ENCODE data around the gene LDLRAD4.

The LDLRAD4 gene

DNA sequence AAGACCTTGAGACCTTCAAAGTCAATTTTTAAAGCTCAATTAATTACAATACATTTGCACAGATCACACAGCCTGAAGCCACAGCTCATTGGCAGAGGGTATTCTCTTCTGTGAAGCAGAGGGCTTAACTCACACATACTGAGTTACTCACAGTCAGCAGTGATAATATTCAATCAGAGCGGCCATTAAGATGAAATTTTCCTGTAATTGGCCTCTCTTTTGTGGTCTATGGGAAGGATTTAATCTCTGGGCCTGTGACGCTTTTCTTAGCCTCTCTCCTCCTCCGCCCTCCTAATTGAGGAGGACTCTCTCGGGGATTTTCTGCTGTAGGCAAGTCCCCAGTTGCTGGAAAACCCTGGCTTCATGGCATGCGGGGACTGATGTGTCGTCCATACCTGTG lies 12.3 kb upstream of the LDLRAD4 start:
- Histone ChIP-seq H3K4me3 (replicated peaks; ENCODE audit: insufficient read depth, low read length) (no peak overlapping the region), H3K27me3 (ENCODE audit: insufficient read depth, poor library complexity, severe bottlenecking) (peaks cover 8% of the 10 kb centered on the region), H3K27ac (replicated peaks) (no peak overlapping the region)
- no peak for TF ChIP-seq SPI1 (IDR thresholded peaks at IDR 0.05; ENCODE audit: borderline replicate concordance, low read depth)
- TF ChIP-seq, protein P1, sequence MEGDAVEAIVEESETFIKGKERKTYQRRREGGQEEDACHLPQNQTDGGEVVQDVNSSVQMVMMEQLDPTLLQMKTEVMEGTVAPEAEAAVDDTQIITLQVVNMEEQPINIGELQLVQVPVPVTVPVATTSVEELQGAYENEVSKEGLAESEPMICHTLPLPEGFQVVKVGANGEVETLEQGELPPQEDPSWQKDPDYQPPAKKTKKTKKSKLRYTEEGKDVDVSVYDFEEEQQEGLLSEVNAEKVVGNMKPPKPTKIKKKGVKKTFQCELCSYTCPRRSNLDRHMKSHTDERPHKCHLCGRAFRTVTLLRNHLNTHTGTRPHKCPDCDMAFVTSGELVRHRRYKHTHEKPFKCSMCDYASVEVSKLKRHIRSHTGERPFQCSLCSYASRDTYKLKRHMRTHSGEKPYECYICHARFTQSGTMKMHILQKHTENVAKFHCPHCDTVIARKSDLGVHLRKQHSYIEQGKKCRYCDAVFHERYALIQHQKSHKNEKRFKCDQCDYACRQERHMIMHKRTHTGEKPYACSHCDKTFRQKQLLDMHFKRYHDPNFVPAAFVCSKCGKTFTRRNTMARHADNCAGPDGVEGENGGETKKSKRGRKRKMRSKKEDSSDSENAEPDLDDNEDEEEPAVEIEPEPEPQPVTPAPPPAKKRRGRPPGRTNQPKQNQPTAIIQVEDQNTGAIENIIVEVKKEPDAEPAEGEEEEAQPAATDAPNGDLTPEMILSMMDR (IDR thresholded peaks at IDR 0.05; ENCODE audit: insufficient read depth, low read length): no peak
- no peak for TF ChIP-seq GABPA (IDR thresholded peaks at IDR 0.05; ENCODE audit: low read depth)
- no peak for TF ChIP-seq POLR2AphosphoS5 (IDR thresholded peaks at IDR 0.05; ENCODE audit: low read depth)
- TF ChIP-seq, protein P2, sequence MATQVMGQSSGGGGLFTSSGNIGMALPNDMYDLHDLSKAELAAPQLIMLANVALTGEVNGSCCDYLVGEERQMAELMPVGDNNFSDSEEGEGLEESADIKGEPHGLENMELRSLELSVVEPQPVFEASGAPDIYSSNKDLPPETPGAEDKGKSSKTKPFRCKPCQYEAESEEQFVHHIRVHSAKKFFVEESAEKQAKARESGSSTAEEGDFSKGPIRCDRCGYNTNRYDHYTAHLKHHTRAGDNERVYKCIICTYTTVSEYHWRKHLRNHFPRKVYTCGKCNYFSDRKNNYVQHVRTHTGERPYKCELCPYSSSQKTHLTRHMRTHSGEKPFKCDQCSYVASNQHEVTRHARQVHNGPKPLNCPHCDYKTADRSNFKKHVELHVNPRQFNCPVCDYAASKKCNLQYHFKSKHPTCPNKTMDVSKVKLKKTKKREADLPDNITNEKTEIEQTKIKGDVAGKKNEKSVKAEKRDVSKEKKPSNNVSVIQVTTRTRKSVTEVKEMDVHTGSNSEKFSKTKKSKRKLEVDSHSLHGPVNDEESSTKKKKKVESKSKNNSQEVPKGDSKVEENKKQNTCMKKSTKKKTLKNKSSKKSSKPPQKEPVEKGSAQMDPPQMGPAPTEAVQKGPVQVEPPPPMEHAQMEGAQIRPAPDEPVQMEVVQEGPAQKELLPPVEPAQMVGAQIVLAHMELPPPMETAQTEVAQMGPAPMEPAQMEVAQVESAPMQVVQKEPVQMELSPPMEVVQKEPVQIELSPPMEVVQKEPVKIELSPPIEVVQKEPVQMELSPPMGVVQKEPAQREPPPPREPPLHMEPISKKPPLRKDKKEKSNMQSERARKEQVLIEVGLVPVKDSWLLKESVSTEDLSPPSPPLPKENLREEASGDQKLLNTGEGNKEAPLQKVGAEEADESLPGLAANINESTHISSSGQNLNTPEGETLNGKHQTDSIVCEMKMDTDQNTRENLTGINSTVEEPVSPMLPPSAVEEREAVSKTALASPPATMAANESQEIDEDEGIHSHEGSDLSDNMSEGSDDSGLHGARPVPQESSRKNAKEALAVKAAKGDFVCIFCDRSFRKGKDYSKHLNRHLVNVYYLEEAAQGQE (IDR thresholded peaks at IDR 0.05; ENCODE audit: insufficient replicate concordance, low read depth): no peak
- no peak for DNase-seq (ENCODE audit: low read depth in 1 of 2, low spot score in 1 of 2)

DNA sequence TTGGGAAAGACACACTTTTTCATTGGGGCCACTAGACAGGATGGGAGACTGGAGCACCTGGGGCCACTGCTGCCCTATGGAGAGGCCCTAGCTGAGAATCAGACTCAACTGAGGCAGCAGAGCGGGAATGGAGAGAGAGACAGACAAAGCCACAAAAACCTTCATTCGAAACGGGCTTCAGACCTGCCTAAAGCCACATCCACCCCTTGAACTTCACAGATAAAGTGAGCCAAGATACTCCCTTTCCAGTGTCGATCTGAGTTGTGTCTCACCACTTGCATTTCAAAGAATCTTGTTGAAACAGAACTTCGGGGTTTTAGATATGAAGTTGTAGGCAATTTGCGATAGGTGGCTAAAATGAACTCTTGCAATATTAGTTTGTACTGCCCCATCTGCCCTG lies 11.3 kb upstream of the LDLRAD4 start:
- H3K4me3 ChIP-seq (replicated peaks; ENCODE audit: insufficient read depth, low read length): no peak overlapping the region
- H3K27ac ChIP-seq (replicated peaks): no peak overlapping the region
- peaks cover 8% of the 10 kb centered on the region for H3K27me3 ChIP-seq (ENCODE audit: insufficient read depth, poor library complexity, severe bottlenecking)

DNA sequence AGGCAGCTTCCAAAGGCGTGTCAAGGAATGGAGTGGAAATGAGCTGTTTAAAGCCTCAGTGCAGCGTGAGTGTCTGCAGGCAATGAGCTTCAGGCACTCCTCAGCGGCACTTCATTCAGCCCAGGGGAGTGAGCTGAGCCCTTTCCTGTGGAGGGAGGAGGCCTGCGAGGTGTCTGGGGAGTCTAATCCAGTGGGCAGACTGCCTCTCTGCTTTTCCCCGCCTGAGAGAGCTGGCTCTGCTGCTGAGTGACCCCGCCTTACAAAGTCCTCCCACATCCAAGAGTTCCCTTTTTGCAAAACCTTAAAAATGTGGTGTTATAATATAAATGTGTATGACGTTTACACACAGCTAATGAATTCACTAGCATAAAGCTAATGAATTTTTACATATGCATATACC lies 7.0 kb upstream of the LDLRAD4 start:
- H3K27me3 ChIP-seq (ENCODE audit: insufficient read depth, poor library complexity, severe bottlenecking): no peaks in the 10 kb centered on the region

More for the DNA sequence above, 11.3 kb upstream of the LDLRAD4 start:
- TF ChIP-seq, protein P1 (IDR thresholded peaks at IDR 0.05; ENCODE audit: insufficient read depth, low read length): no peak
- no peak for TF ChIP-seq SPI1 (IDR thresholded peaks at IDR 0.05; ENCODE audit: borderline replicate concordance, low read depth)
- TF ChIP-seq POLR2AphosphoS5 (IDR thresholded peaks at IDR 0.05; ENCODE audit: low read depth): no peak
- DNase-seq (ENCODE audit: low read depth in 1 of 2, low spot score in 1 of 2): no peak

GRCh38 chr18:13213036-13213795 lies 5.3 kb upstream of the LDLRAD4 start:
- no peak overlapping the region for H3K4me3 ChIP-seq (replicated peaks; ENCODE audit: insufficient read depth, low read length)
- peaks cover 7% of the 10 kb centered on the region for H3K27me3 ChIP-seq (ENCODE audit: insufficient read depth, poor library complexity, severe bottlenecking)
- DNase-seq (ENCODE audit: low read depth in 1 of 2, low spot score in 1 of 2): no peak
- H3K27ac ChIP-seq (replicated peaks): no peak overlapping the region
- TF ChIP-seq POLR2AphosphoS5 (IDR thresholded peaks at IDR 0.05; ENCODE audit: low read depth) (no peak), SPI1 (IDR thresholded peaks at IDR 0.05; ENCODE audit: borderline replicate concordance, low read depth) (no peak), GABPA (IDR thresholded peaks at IDR 0.05; ENCODE audit: low read depth) (no peak)
- TF ChIP-seq, protein P1 (IDR thresholded peaks at IDR 0.05; ENCODE audit: insufficient read depth, low read length): no peak
- TF ChIP-seq, protein P2 (IDR thresholded peaks at IDR 0.05; ENCODE audit: insufficient replicate concordance, low read depth): no peak

More for the DNA sequence above, 7.0 kb upstream of the LDLRAD4 start:
- DNase-seq (ENCODE audit: low read depth in 1 of 2, low spot score in 1 of 2): peak in 1 of 2 experiments; percentile 50
- TF ChIP-seq SPI1 (IDR thresholded peaks at IDR 0.05; ENCODE audit: borderline replicate concordance, low read depth) (peak; percentile 56; the same call in 1 of the 2 replicates), POLR2AphosphoS5 (IDR thresholded peaks at IDR 0.05; ENCODE audit: low read depth) (no peak), GABPA (IDR thresholded peaks at IDR 0.05; ENCODE audit: low read depth) (no peak)
- no peak overlapping the region for H3K4me3 ChIP-seq (replicated peaks; ENCODE audit: insufficient read depth, low read length)
- H3K27ac ChIP-seq (replicated peaks): no peak overlapping the region

Data from HL-60 (cell line).